Astrocyte (in vitro differentiated cells and primary cell): ENCODE measurements around the gene ABCG4. TPM values are rescaled to one million over a fixed set of nuclear protein-coding genes. Genes with fewer than 3 reads are reported as not detected.
"Not testable (repeated sequence)": the region's sequence is repeated elsewhere in the genome, so short reads cannot be mapped to it uniquely, and the experiment has no call there.

Experiments
- DNase-seq: peaks from one replicate; pipeline ENCODE4 v3.0.0-alpha.2; 2010; ENCODE audit warnings: low read depth
- FAIRE-seq: peaks from 2 replicates; lab custom pipeline; 2011; peaks lifted over from hg19 to GRCh38; lab: Jason Lieb, UNC
- H2AFZ ChIP-seq: 2 replicates; pipeline ENCODE4 v1.6.0; 2012; ENCODE audit warnings: low read depth, low read length, inconsistent platforms
- H3K27ac ChIP-seq: 2 replicates; pipeline ENCODE4 v1.5.1; 2011; ENCODE audit warnings: low read depth, low read length, inconsistent platforms
- H3K27me3 ChIP-seq: 2 replicates; pipeline ENCODE4 v1.6.0; 2011; ENCODE audit warnings: low read length, inconsistent platforms; ENCODE audit not compliant: insufficient read depth
- H3K36me3 ChIP-seq: 2 replicates; pipeline ENCODE4 v1.5.1; 2011; ENCODE audit warnings: low read length, inconsistent platforms; ENCODE audit not compliant: insufficient read depth
- H3K4me1 ChIP-seq: 2 replicates; pipeline ENCODE4 v1.5.1; 2011; ENCODE audit warnings: low read length, inconsistent platforms; ENCODE audit not compliant: insufficient read depth
- H3K4me2 ChIP-seq: 2 replicates; pipeline ENCODE4 v1.6.0; 2012; ENCODE audit warnings: low read length, inconsistent platforms
- H3K4me3 ChIP-seq: 2 replicates; pipeline ENCODE4 v1.5.1; 2011; ENCODE audit warnings: low read depth, mild to moderate bottlenecking, low read length, inconsistent platforms; ENCODE audit not compliant: insufficient read depth
- H3K79me2 ChIP-seq: 2 replicates; pipeline ENCODE4 v1.6.0; 2012; ENCODE audit warnings: mild to moderate bottlenecking, low read length, inconsistent platforms; ENCODE audit not compliant: insufficient read depth
- H3K9ac ChIP-seq: 2 replicates; pipeline ENCODE4 v1.6.0; 2012; ENCODE audit warnings: mild to moderate bottlenecking, low read length, inconsistent platforms
- H3K9me3 ChIP-seq: 2 replicates; pipeline ENCODE4 v1.5.1; 2012; ENCODE audit warnings: low read depth, mild to moderate bottlenecking, low read length, inconsistent platforms; ENCODE audit not compliant: insufficient read depth
- H4K20me1 ChIP-seq: 2 replicates; pipeline ENCODE4 v1.6.0; 2012; ENCODE audit warnings: low read length, inconsistent platforms; ENCODE audit not compliant: insufficient read depth
- H3K27ac Mint-ChIP-seq: one replicate; pipeline ENCODE4 v1.8.0; 2021; ENCODE audit warnings: mild to moderate bottlenecking, mixed read lengths; ENCODE audit not compliant: unreplicated experiment
- H3K27me3 Mint-ChIP-seq: one replicate; pipeline ENCODE4 v1.8.0; 2021; ENCODE audit warnings: low read depth, mixed read lengths; ENCODE audit not compliant: unreplicated experiment
- H3K36me3 Mint-ChIP-seq: one replicate; pipeline ENCODE4 v1.8.0; 2021; ENCODE audit warnings: low read depth, mixed read lengths; ENCODE audit not compliant: unreplicated experiment
- H3K4me1 Mint-ChIP-seq: one replicate; pipeline ENCODE4 v1.8.0; 2021; ENCODE audit warnings: low read depth, mixed read lengths; ENCODE audit not compliant: unreplicated experiment
- H3K4me3 Mint-ChIP-seq: one replicate; pipeline ENCODE4 v1.8.0; 2021; ENCODE audit warnings: mild to moderate bottlenecking, moderate library complexity, mixed read lengths; ENCODE audit not compliant: unreplicated experiment
- H3K9me3 Mint-ChIP-seq: one replicate; pipeline ENCODE4 v1.8.0; 2021; ENCODE audit warnings: mild to moderate bottlenecking, mixed read lengths; ENCODE audit not compliant: unreplicated experiment
- CTCF ChIP-seq: IDR thresholded peaks from 2 replicates; pipeline ENCODE4 v1.5.1; 2011; ENCODE audit warnings: low read depth, mild to moderate bottlenecking, inconsistent platforms, low read length, moderate library complexity; ENCODE audit not compliant: insufficient read depth
- EZH2 ChIP-seq: IDR thresholded peaks from 2 replicates; pipeline ENCODE4 v1.6.1; 2012; ENCODE audit warnings: mild to moderate bottlenecking, low read length, inconsistent platforms; ENCODE audit not compliant: insufficient read depth
- total RNA-seq: library from RNA; stranded (reverse); gene quantifications from 2 replicates; pipeline ENCODE4 v1.2.1, GENCODE V29; 2021

Gene ABCG4
- total RNA-seq, 1 donor from 2014 or later = 1.5 TPM

GRCh38 chr11:119161871-119162270, 13.0 kb downstream of the ABCG4 start:
- H3K4me1 Mint-ChIP-seq = peaks cover 7% of the 10 kb centered on the region
- Histone ChIP-seq H3K4me1 (peaks cover 5% of the 10 kb centered on the region), H3K27me3 (no peaks in the 10 kb centered on the region), H3K36me3 (no peaks in the 10 kb centered on the region), H4K20me1 (no peaks in the 10 kb centered on the region), H3K27ac (no peak overlapping the region), H3K9ac (no peak overlapping the region), H3K4me3 (no peak overlapping the region), H3K4me2 (no peak overlapping the region), H3K79me2 (no peaks in the 10 kb centered on the region), H3K9me3 (no peaks in the 10 kb centered on the region), H2AFZ (no peak overlapping the region)
- TF ChIP-seq CTCF = no peak
- FAIRE-seq (no peak), DNase-seq (no peak)
- no peak overlapping the region for H3K4me3 Mint-ChIP-seq
- H3K9me3 Mint-ChIP-seq = no peaks in the 10 kb centered on the region
- no peaks in the 10 kb centered on the region for H3K36me3 Mint-ChIP-seq
- peaks cover 34% of the 10 kb centered on the region for H3K27me3 Mint-ChIP-seq
- H3K27ac Mint-ChIP-seq = no peak overlapping the region

- no peaks in the 10 kb centered on the region for H4K20me1 ChIP-seq
- H3K27me3 ChIP-seq = no peaks in the 10 kb centered on the region
- H3K4me3 ChIP-seq = no peak overlapping the region
- H3K27ac Mint-ChIP-seq = peak overlapping the region; percentile 30
- no peaks in the 10 kb centered on the region for H3K9me3 ChIP-seq
- DNase-seq (peak; percentile 63), FAIRE-seq (no peak)
- no peak for TF ChIP-seq EZH2
- no peak for TF ChIP-seq CTCF
- no peak overlapping the region for H3K9ac ChIP-seq
- H2AFZ ChIP-seq = no peak overlapping the region
- no peak overlapping the region for H3K4me2 ChIP-seq
- H3K4me3 Mint-ChIP-seq = no peak overlapping the region
- H3K36me3 Mint-ChIP-seq = peaks cover 2% of the 10 kb centered on the region
- H3K4me1 Mint-ChIP-seq = peaks cover 8% of the 10 kb centered on the region
- H3K9me3 Mint-ChIP-seq = no peaks in the 10 kb centered on the region
- H3K27me3 Mint-ChIP-seq = peaks cover 9% of the 10 kb centered on the region
- H3K36me3 ChIP-seq = no peaks in the 10 kb centered on the region
- H3K27ac ChIP-seq = no peak overlapping the region
- H3K79me2 ChIP-seq = no peaks in the 10 kb centered on the region
- peaks cover 15% of the 10 kb centered on the region for H3K4me1 ChIP-seq
These were observed 17.7 kb downstream of the ABCG4 start for GRCh38 chr11:119166368-119167076.

- H3K4me1 ChIP-seq = peaks cover 15% of the 10 kb centered on the region
- H3K4me3 Mint-ChIP-seq, H3K27me3 ChIP-seq, H3K9ac ChIP-seq, H3K27ac ChIP-seq, H3K27me3 Mint-ChIP-seq, H3K27ac Mint-ChIP-seq, H3K4me3 ChIP-seq, H3K4me2 ChIP-seq, H3K79me2 ChIP-seq, FAIRE-seq, H3K9me3 ChIP-seq, H3K9me3 Mint-ChIP-seq, H3K36me3 Mint-ChIP-seq, H4K20me1 ChIP-seq, H3K4me1 Mint-ChIP-seq, H3K36me3 ChIP-seq, DNase-seq, H2AFZ ChIP-seq: not testable (repeated sequence)
These were observed 18.2 kb downstream of the ABCG4 start for GRCh38 chr11:119167077-119167458.
